Loucy (cell line): ENCODE data around the gene XKR3.

Experiments used
- H2AFZ ChIP-seq: fragments of 200-600 bp; sonication (generic); 2 replicates; pipeline ENCODE4 v1.6.0; 2016; ENCODE audit warnings: antibody characterized with exemption, mild to moderate bottlenecking, low read length, moderate library complexity
- H3F3A ChIP-seq: fragments of 200-600 bp; 2 replicates; pipeline ENCODE4 v1.6.0; 2016; ENCODE audit warnings: antibody characterized with exemption, low read depth, mild to moderate bottlenecking
- H3K27me3 ChIP-seq: fragments of 200-600 bp; sonication (generic); 2 replicates; pipeline ENCODE4 v1.6.1; 2014; ENCODE audit warnings: low read length, mild to moderate bottlenecking; ENCODE audit not compliant: insufficient read depth, poor library complexity, severe bottlenecking
- H3K36me3 ChIP-seq: fragments of 200-600 bp; sonication (generic); 2 replicates; pipeline ENCODE4 v1.6.1; 2016; ENCODE audit warnings: low read length; ENCODE audit not compliant: insufficient read depth
- H3K4me1 ChIP-seq: fragments of 200-600 bp; sonication (generic); 2 replicates; pipeline ENCODE4 v1.5.1; 2014; ENCODE audit warnings: low read length, mild to moderate bottlenecking; ENCODE audit not compliant: insufficient read depth, poor library complexity, severe bottlenecking
- H3K4me2 ChIP-seq: fragments of 200-600 bp; sonication (generic); 2 replicates; pipeline ENCODE4 v1.6.0; 2014; ENCODE audit warnings: antibody characterized with exemption, low read length, low read depth, mild to moderate bottlenecking; ENCODE audit not compliant: poor library complexity, severe bottlenecking
- H3K4me3 ChIP-seq: fragments of 200-600 bp; sonication (generic); 2 replicates; pipeline ENCODE4 v1.5.1; 2014; ENCODE audit warnings: low read length, mild to moderate bottlenecking, mixed read lengths; ENCODE audit not compliant: poor library complexity, severe bottlenecking
- H3K79me2 ChIP-seq: fragments of 200-600 bp; sonication (generic); 2 replicates; pipeline ENCODE4 v1.6.1; 2014; ENCODE audit warnings: low read length; ENCODE audit not compliant: insufficient read depth
- H3K9ac ChIP-seq: fragments of 200-600 bp; sonication (generic); 2 replicates; pipeline ENCODE4 v1.6.0; 2014; ENCODE audit warnings: mild to moderate bottlenecking, low read depth, low read length, moderate library complexity; ENCODE audit not compliant: poor library complexity, severe bottlenecking
- H3K9me2 ChIP-seq: fragments of 200-600 bp; sonication (generic); replicated peaks from 2 replicates; pipeline ENCODE4 v1.6.1; 2016; ENCODE audit warnings: low read depth, low read length, mixed read lengths
- H3K9me3 ChIP-seq: fragments of 200-600 bp; sonication (generic); 2 replicates; pipeline ENCODE4 v1.6.1; 2014; ENCODE audit warnings: mild to moderate bottlenecking, antibody characterized with exemption, low read length, low read depth; ENCODE audit not compliant: insufficient read depth
- H4K20me1 ChIP-seq: fragments of 200-600 bp; sonication (generic); 2 replicates; pipeline ENCODE4 v1.6.0; 2014; ENCODE audit warnings: antibody characterized with exemption, low read length, mild to moderate bottlenecking; ENCODE audit not compliant: insufficient read depth, poor library complexity, severe bottlenecking
- CTCF ChIP-seq: fragments of 200-600 bp; sonication (generic); conservative IDR thresholded peaks from 2 replicates; pipeline ENCODE4 v1.5.1; 2014; ENCODE audit warnings: mild to moderate bottlenecking, antibody characterized with exemption, low read length
- EZH2phosphoT487 ChIP-seq: fragments of 200-600 bp; IDR thresholded peaks from 2 replicates; pipeline ENCODE4 v1.6.1; 2018; ENCODE audit warnings: antibody characterized with exemption, mild to moderate bottlenecking, moderate library complexity, borderline replicate concordance

XKR3 gene

GRCh38 chr22:16810188-16810802 is 14.9 kb downstream of the XKR3 start:
- H3K79me2 ChIP-seq, result no peaks in the 10 kb centered on the region

GRCh38 chr22:16808744-16809143 is 16.5 kb downstream of the XKR3 start:
- no peaks in the 10 kb centered on the region for H4K20me1 ChIP-seq
- no peaks in the 10 kb centered on the region for H3K36me3 ChIP-seq
- no peaks in the 10 kb centered on the region for H3F3A ChIP-seq
- no peak overlapping the region for H3K4me3 ChIP-seq
- no peak for TF ChIP-seq EZH2phosphoT487
- H3K27me3 ChIP-seq, result no peaks in the 10 kb centered on the region
- no peaks in the 10 kb centered on the region for H3K9me2 ChIP-seq
- no peak overlapping the region for H3K4me2 ChIP-seq
- H2AFZ ChIP-seq, result no peak overlapping the region
- no peaks in the 10 kb centered on the region for H3K79me2 ChIP-seq
- no peaks in the 10 kb centered on the region for H3K9me3 ChIP-seq
- H3K4me1 ChIP-seq, result peaks cover 57% of the 10 kb centered on the region
- no peak overlapping the region for H3K9ac ChIP-seq

More at GRCh38 chr22:16810188-16810802, 14.9 kb downstream of the XKR3 start:
- Histone ChIP-seq H4K20me1 (no peaks in the 10 kb centered on the region), H2AFZ (no peak overlapping the region), H3F3A (no peaks in the 10 kb centered on the region), H3K4me2 (peak overlapping the region; percentile 77), H3K9me3 (no peaks in the 10 kb centered on the region), H3K27me3 (no peaks in the 10 kb centered on the region), H3K9me2 (no peaks in the 10 kb centered on the region), H3K36me3 (no peaks in the 10 kb centered on the region), H3K4me1 (peaks cover 42% of the 10 kb centered on the region), H3K4me3 (peak overlapping the region; percentile 50), H3K9ac (peak overlapping the region; percentile 15)
- TF ChIP-seq EZH2phosphoT487 (no peak), CTCF (no peak)

- H3K36me3 ChIP-seq, result no peaks in the 10 kb centered on the region
- H3K27me3 ChIP-seq, result no peaks in the 10 kb centered on the region
- no peak overlapping the region for H3K4me3 ChIP-seq
- H4K20me1 ChIP-seq, result no peaks in the 10 kb centered on the region
- no peak overlapping the region for H3K4me2 ChIP-seq
- no peak overlapping the region for H2AFZ ChIP-seq
- peaks cover 66% of the 10 kb centered on the region for H3K4me1 ChIP-seq
- TF ChIP-seq CTCF, result no peak
- TF ChIP-seq EZH2phosphoT487, result no peak
- no peaks in the 10 kb centered on the region for H3F3A ChIP-seq
- no peaks in the 10 kb centered on the region for H3K9me2 ChIP-seq
- H3K79me2 ChIP-seq, result no peaks in the 10 kb centered on the region
- H3K9ac ChIP-seq, result no peak overlapping the region
- H3K9me3 ChIP-seq, result no peaks in the 10 kb centered on the region
Measured at GRCh38 chr22:16807109-16807508, 18.1 kb downstream of the XKR3 start.

GRCh38 chr22:16806401-16806800 is 18.8 kb downstream of the XKR3 start:
- H3K4me3 ChIP-seq, result no peak overlapping the region

More at GRCh38 chr22:16806401-16806800, 18.8 kb downstream of the XKR3 start:
- H3K4me2 ChIP-seq, result no peak overlapping the region
- H3K9ac ChIP-seq, result no peak overlapping the region
- no peaks in the 10 kb centered on the region for H3K36me3 ChIP-seq
- H2AFZ ChIP-seq, result no peak overlapping the region
- H3K9me3 ChIP-seq, result no peaks in the 10 kb centered on the region
- H3F3A ChIP-seq, result no peaks in the 10 kb centered on the region
- no peaks in the 10 kb centered on the region for H3K27me3 ChIP-seq
- H3K9me2 ChIP-seq, result no peaks in the 10 kb centered on the region
- H3K4me1 ChIP-seq, result peaks cover 59% of the 10 kb centered on the region
- TF ChIP-seq EZH2phosphoT487 (no peak), CTCF (no peak)
- H4K20me1 ChIP-seq, result no peaks in the 10 kb centered on the region
- H3K79me2 ChIP-seq, result no peaks in the 10 kb centered on the region
